Panc1 (cell line): Measurements from ENCODE around the gene RAC2. TPM values are rescaled to one million over a fixed set of nuclear protein-coding genes. Genes with fewer than 3 reads are reported as not detected.

Experiments
- ATAC-seq: fragments of 200-7000 bp; cut with Tn5 transposase; 2 replicates; pipeline ENCODE4 v1.9.1; 2020; ENCODE audit warnings: mild to moderate bottlenecking, moderate library complexity
- BruUV-seq: library from RNA; stranded (reverse); fragments of 400-500 nt; replicated peaks from 2 replicates; lab custom pipeline; 2021; lab: Mats Ljungman, UMichigan
- CTCF ChIA-PET: fragments of 300-600 bp; sonication (Branson Sonifier 250); formaldehyde crosslinking; loops from one replicate; lab custom pipeline; 2022; ENCODE audit warnings: antibody characterized with exemption; lab: Charles Lee
- POLR2A ChIA-PET: fragments of 300-600 bp; sonication (Branson Sonifier 250); formaldehyde crosslinking; loops from one replicate; lab custom pipeline; 2022; ENCODE audit warnings: antibody characterized with exemption; lab: Charles Lee
- DNase-seq: peaks from one replicate; pipeline ENCODE4 v3.0.0-alpha.2; 2010; ENCODE audit warnings: low read depth, low spot score
- H3K27ac ChIP-seq: 2 replicates; pipeline ENCODE4 v1.5.1; 2011; ENCODE audit warnings: mild to moderate bottlenecking, low read length, inconsistent platforms
- H3K27me3 ChIP-seq: fragments of 200-500 bp; sonication (Bioruptor generic); 2 replicates; pipeline ENCODE4 v1.6.0; 2014; ENCODE audit warnings: low read length, inconsistent platforms; ENCODE audit not compliant: control insufficient read depth, insufficient read depth
- H3K36me3 ChIP-seq: fragments of 200-500 bp; sonication (Bioruptor generic); 2 replicates; pipeline ENCODE4 v1.5.1; 2014; ENCODE audit warnings: inconsistent platforms, mild to moderate bottlenecking, low read length, moderate library complexity; ENCODE audit not compliant: control insufficient read depth, insufficient read depth
- H3K4me1 ChIP-seq: 2 replicates; pipeline ENCODE4 v1.5.1; 2011; ENCODE audit warnings: inconsistent platforms, mild to moderate bottlenecking, low read length, moderate library complexity; ENCODE audit not compliant: control insufficient read depth, insufficient read depth
- H3K4me3 ChIP-seq, 2 experiments: 2 replicates each; pipeline ENCODE4 v1.5.1; 2011 to 2012; ENCODE audit warnings: low read depth in 2 of 2, low read length in 2 of 2, mild to moderate bottlenecking in 2 of 2, inconsistent platforms in 1 of 2, moderate library complexity in 1 of 2
- H3K9me3 ChIP-seq: fragments of 200-500 bp; sonication (Bioruptor generic); 2 replicates; pipeline ENCODE4 v1.5.1; 2014; ENCODE audit warnings: low read depth, mild to moderate bottlenecking, inconsistent platforms, low read length, moderate library complexity; ENCODE audit not compliant: control insufficient read depth, insufficient read depth
- POLR2AphosphoS5 ChIP-seq: IDR thresholded peaks from 2 replicates; pipeline ENCODE4 v1.6.1; 2012; ENCODE audit warnings: mild to moderate bottlenecking, low read depth, low read length, moderate library complexity
- SIN3A ChIP-seq: IDR thresholded peaks from 2 replicates; pipeline ENCODE4 v1.6.1; 2012; ENCODE audit warnings: low read depth, mild to moderate bottlenecking, low read length, moderate library complexity, borderline replicate concordance; ENCODE audit not compliant: insufficient read depth
- TCF7L2 ChIP-seq: IDR thresholded peaks from 2 replicates; pipeline ENCODE4 v1.6.1; 2011; ENCODE audit warnings: mild to moderate bottlenecking, low read depth, low read length, inconsistent platforms
- in situ Hi-C: cut with HindIII; loops from 2 replicates; pipeline ENCODE4 v1.10.0; 2016; ENCODE audit warnings: low sequenced_read_pairs, low pct_unique_long_range_greater_than_20kb
- intact Hi-C: fragments of 100-400 bp; cut with micrococcal nuclease; formaldehyde crosslinking; loops from one replicate; pipeline ENCODE4 v1.10.0; 2022; ENCODE audit not compliant: unreplicated experiment
- total RNA-seq: library from RNA; stranded (reverse); gene quantifications from one replicate; pipeline ENCODE4 v1.2.1, GENCODE V29; 2021; ENCODE audit not compliant: unreplicated experiment
- TF ChIP-seq, protein P1 (sequence below): fragments of 450-650 bp; IDR thresholded peaks from 2 replicates; pipeline ENCODE4 v1.5.1; 2017; ENCODE audit warnings: mild to moderate bottlenecking
- TF ChIP-seq, protein P2 (sequence below), 2 experiments: IDR thresholded peaks; 2 replicates each; pipeline ENCODE4 v1.6.1; 2011 to 2012; ENCODE audit warnings: low read depth in 2 of 2, control low read depth in 1 of 2, low read length in 1 of 2, mild to moderate bottlenecking in 1 of 2, moderate library complexity in 1 of 2; ENCODE audit not compliant: insufficient read depth in 1 of 2

The RAC2 gene
- total RNA-seq, 1 experiment from 2014 or later: 1.5 TPM

GRCh38 chr22:37278261-37278660 lies 34.2 kb upstream of the RAC2 start:
- Histone ChIP-seq H3K27ac (no peak overlapping the region), H3K9me3 (no peaks in the 10 kb centered on the region), H3K36me3 (no peaks in the 10 kb centered on the region), H3K27me3 (no peaks in the 10 kb centered on the region), H3K4me3 (no peak overlapping the region), H3K4me1 (no peaks in the 10 kb centered on the region)
- TF ChIP-seq, protein P1, sequence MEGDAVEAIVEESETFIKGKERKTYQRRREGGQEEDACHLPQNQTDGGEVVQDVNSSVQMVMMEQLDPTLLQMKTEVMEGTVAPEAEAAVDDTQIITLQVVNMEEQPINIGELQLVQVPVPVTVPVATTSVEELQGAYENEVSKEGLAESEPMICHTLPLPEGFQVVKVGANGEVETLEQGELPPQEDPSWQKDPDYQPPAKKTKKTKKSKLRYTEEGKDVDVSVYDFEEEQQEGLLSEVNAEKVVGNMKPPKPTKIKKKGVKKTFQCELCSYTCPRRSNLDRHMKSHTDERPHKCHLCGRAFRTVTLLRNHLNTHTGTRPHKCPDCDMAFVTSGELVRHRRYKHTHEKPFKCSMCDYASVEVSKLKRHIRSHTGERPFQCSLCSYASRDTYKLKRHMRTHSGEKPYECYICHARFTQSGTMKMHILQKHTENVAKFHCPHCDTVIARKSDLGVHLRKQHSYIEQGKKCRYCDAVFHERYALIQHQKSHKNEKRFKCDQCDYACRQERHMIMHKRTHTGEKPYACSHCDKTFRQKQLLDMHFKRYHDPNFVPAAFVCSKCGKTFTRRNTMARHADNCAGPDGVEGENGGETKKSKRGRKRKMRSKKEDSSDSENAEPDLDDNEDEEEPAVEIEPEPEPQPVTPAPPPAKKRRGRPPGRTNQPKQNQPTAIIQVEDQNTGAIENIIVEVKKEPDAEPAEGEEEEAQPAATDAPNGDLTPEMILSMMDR: no peak
- TF ChIP-seq SIN3A: no peak
- TF ChIP-seq, protein P2, sequence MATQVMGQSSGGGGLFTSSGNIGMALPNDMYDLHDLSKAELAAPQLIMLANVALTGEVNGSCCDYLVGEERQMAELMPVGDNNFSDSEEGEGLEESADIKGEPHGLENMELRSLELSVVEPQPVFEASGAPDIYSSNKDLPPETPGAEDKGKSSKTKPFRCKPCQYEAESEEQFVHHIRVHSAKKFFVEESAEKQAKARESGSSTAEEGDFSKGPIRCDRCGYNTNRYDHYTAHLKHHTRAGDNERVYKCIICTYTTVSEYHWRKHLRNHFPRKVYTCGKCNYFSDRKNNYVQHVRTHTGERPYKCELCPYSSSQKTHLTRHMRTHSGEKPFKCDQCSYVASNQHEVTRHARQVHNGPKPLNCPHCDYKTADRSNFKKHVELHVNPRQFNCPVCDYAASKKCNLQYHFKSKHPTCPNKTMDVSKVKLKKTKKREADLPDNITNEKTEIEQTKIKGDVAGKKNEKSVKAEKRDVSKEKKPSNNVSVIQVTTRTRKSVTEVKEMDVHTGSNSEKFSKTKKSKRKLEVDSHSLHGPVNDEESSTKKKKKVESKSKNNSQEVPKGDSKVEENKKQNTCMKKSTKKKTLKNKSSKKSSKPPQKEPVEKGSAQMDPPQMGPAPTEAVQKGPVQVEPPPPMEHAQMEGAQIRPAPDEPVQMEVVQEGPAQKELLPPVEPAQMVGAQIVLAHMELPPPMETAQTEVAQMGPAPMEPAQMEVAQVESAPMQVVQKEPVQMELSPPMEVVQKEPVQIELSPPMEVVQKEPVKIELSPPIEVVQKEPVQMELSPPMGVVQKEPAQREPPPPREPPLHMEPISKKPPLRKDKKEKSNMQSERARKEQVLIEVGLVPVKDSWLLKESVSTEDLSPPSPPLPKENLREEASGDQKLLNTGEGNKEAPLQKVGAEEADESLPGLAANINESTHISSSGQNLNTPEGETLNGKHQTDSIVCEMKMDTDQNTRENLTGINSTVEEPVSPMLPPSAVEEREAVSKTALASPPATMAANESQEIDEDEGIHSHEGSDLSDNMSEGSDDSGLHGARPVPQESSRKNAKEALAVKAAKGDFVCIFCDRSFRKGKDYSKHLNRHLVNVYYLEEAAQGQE (IDR thresholded peaks at IDR 0.05; ENCODE audit: insufficient read depth in 1 of 2, low read depth in 2 of 2, low read length in 1 of 2): no peak
- TF ChIP-seq TCF7L2: no peak
- no peak for TF ChIP-seq POLR2AphosphoS5
- DNase-seq: no peak
- no TSS peak for BruUV-seq
- ATAC-seq: no peak
- intact Hi-C loops: no loop called here
- CTCF ChIA-PET: interaction anchor here (0.6 kb wide), 1 partner anchor 513 kb away, joined by 3 read pairs; no protein-coding TSS in a partner anchor
- POLR2A ChIA-PET: no interaction called here
- in situ Hi-C loops: no loop called here

- DNase-seq: no peak
- Histone ChIP-seq H3K36me3 (no peaks in the 10 kb centered on the region), H3K27ac (no peak overlapping the region), H3K9me3 (no peaks in the 10 kb centered on the region), H3K27me3 (no peaks in the 10 kb centered on the region), H3K4me3 (no peak overlapping the region), H3K4me1 (no peaks in the 10 kb centered on the region)
- CTCF ChIA-PET: no interaction called here
- BruUV-seq: no TSS peak
- TF ChIP-seq, protein P2 (IDR thresholded peaks at IDR 0.05; ENCODE audit: insufficient read depth in 1 of 2, low read depth in 2 of 2, low read length in 1 of 2): no peak
- TF ChIP-seq TCF7L2: no peak
- no peak for ATAC-seq
- POLR2A ChIA-PET: no interaction called here
- intact Hi-C loops: no loop called here
- in situ Hi-C loops: no loop called here
These were observed 33.3 kb upstream of the RAC2 start for GRCh38 chr22:37277384-37277783.
